ENCODE results near the gene PNISR.
"Not testable (repeated sequence)": the region's sequence is repeated elsewhere in the genome, so short reads cannot be mapped to it uniquely, and the experiment has no call there.

- TF ChIP-seq POLR2A (IDR thresholded peaks at IDR 0.05), result not testable (repeated sequence)
- TF ChIP-seq, protein P1, sequence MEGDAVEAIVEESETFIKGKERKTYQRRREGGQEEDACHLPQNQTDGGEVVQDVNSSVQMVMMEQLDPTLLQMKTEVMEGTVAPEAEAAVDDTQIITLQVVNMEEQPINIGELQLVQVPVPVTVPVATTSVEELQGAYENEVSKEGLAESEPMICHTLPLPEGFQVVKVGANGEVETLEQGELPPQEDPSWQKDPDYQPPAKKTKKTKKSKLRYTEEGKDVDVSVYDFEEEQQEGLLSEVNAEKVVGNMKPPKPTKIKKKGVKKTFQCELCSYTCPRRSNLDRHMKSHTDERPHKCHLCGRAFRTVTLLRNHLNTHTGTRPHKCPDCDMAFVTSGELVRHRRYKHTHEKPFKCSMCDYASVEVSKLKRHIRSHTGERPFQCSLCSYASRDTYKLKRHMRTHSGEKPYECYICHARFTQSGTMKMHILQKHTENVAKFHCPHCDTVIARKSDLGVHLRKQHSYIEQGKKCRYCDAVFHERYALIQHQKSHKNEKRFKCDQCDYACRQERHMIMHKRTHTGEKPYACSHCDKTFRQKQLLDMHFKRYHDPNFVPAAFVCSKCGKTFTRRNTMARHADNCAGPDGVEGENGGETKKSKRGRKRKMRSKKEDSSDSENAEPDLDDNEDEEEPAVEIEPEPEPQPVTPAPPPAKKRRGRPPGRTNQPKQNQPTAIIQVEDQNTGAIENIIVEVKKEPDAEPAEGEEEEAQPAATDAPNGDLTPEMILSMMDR (IDR thresholded peaks at IDR 0.05), result not testable (repeated sequence)
Observed at GRCh38 chr6:99459133-99459532, 34.0 kb upstream of the PNISR start.

Measured in lower leg skin (tissue), 3 donors.